GM18520 (cell line): Measurements from ENCODE around the gene RHOA.

Source experiments
- ATAC-seq: cut with Tn5 transposase; IDR thresholded peaks from one replicate; pipeline ENCODE4 v1.9.1; 2021; ENCODE audit not compliant: unreplicated experiment

RHOA gene

GRCh38 chr3:49411968-49412631, at the start of gene RHOA, which contains the start of gene TCTA:
TSS of gene RHOA (minus strand) at chr3:49411976. CDS start at chr3:49375589, 36,387 bp downstream.
TSS of gene TCTA (plus strand) at chr3:49412423. CDS start at chr3:49412427, 4 bp downstream.
- peak; percentile 69 for ATAC-seq

DNA sequence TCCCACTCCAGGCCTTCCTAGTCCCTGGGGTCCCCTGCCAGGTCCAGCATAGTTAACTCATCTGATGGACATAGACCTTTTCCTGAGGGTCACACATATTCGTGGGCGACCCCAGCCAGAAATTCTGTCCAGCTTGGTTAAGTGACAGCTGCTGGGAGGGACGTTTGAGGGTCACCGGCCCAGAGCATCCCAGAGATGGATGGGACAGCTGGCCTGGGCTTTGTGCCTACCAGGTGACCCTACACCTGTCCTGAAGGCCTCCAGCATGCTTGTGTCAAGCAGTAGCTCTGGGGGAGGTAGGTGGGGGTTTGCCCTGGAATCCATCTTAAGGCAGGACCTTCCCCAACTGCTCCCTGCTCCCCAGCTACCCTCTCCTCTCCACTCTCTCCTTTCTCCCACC, 49.2 kb upstream of the RHOA start:
- ATAC-seq = no peak

DNA sequence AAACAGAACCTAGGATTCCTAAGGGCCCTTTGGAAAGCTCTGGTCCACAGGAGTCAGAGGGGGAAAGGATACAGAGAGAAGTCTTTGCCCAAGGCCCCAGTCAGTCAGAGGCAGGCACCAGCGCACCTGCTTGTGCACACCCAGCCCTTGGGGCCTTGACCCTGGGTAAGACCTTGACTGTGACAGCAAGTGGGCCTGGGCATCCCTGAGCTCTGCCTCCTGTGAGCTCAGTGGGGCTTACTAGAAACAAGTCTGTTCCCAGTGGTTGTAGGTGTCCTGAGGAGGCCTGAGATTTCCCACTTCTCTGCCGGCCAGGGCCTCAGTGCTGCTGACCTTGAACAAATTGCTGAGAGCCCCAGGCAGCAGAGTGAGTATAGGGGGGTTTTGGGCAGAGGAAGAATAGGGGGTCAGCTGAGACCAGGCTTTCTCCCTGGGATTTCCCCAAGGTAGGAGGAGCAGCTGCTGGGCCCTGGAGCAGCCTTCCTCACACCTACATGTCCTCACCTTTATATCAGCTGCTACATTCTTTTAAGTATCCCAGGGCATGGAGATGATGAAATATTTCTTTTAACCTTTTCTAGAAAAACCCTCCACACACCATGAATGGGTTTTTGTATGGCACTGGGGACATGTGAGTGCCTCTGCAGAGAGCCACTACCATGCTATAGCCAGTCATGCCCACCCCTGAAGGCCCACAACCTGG, 48.6 kb upstream of the RHOA start:
- ATAC-seq = no peak

DNA sequence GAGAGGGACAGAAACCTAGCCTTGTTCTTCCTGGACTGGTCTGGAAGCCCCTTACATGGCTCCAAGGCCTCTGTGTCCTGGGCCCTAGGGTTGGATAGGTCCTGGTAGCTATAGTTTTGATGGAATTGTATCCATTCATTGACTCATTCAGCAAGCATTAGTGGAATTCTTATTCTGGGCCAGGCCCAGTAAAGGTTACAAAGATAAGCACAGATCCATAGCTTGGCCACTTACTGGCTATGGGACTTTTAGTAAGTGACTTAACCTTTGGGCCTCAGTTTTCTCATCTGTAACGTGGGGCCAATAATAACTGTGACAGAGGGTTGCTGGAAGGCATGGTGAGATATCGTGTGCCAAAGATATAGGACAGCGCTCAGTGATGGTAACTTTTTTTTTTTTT, 44.7 kb upstream of the RHOA start:
- ATAC-seq = no peak

GRCh38 chr3:49454898-49455681, 43.3 kb upstream of the RHOA start:
- ATAC-seq = no peak

DNA sequence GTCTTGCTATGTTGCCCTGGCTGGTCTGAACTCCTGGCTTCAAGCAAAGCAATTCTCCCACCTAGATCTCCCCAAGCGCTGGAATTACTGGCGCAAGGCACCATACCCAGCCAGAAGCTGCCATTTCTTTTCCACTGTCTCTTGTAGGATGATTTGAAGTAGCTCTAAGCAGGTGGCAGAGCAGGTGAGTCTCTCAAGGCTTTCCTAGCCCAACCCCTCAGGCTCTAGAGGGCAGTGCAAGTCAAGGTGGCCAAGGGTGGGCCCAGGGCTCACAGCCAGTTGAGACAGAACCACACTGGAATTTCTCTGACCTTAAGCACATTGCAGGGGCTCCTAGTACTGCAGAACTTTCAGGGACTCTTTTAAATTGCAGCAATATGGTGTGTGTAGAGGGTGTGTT, 42.7 kb upstream of the RHOA start:
- no peak for ATAC-seq

DNA sequence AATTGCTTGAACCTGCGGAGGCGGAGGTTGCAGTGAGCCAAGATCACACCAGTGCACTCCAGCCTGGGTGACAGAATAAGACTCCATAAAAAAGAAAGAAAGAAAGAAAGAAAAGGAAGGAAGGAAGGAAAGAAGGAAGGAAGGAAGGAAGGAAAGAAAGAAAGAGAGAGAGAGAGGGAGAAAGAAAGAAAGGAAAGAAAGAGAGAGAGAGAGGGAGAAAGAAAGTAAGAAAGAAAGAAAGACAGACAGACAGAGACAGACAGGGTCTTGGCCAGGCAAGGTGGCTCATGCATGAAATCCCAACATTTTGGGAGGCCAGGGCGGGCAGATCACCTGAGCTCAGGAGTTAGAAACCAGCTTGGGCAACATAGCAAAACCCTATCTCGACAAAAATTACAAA, 41.8 kb upstream of the RHOA start:
- ATAC-seq = no peak

GRCh38 chr3:49445391-49445790, 33.6 kb upstream of the RHOA start:
- no peak for ATAC-seq

DNA sequence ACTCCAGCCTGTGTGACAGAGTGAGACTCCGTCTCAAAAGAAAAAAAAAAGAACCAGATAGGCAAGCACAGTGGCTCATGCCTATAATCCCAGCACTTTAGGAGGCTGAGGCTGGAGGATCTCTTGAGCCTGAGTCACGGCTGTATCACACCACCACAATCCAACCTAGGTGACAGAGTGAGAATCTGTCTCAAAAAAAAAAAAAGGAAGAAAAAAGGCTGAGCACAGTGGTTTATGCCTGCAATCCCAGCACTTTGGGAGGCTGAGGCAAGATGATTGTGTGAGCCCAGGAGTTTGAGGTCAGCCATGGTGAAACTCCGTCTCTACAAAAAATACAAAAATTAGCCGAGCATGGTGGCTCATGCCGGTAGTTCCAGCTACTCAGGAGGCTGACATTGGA, 23.0 kb upstream of the RHOA start:
- no peak for ATAC-seq

DNA sequence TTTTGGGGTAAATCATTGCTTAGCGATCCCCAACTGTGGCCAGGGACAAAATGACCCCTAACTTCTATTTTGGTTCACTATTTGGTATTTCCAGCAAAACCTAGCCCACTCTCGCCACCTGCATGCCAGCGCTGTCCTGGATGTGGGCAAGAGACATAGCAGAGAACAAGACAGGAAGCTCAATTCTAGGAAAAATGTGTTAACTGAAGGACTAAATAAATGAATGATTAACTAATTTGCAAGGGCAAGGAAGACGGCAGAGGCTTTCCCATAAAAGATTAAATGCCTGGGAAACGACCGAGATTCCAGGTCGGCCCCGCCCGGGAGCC, 16.9 kb upstream of the RHOA start:
- ATAC-seq = no peak

GRCh38 chr3:49427586-49427985, 15.8 kb upstream of the RHOA start:
- ATAC-seq = no peak

GRCh38 chr3:49424816-49425215, 13.0 kb upstream of the RHOA start:
- ATAC-seq = no peak

- ATAC-seq = no peak
Observed at GRCh38 chr3:49422379-49423248, 10.8 kb upstream of the RHOA start, which contains the start of gene AMT. TSS of gene AMT (minus strand) at chr3:49422473. CDS start at chr3:49422450, 23 bp downstream.

DNA sequence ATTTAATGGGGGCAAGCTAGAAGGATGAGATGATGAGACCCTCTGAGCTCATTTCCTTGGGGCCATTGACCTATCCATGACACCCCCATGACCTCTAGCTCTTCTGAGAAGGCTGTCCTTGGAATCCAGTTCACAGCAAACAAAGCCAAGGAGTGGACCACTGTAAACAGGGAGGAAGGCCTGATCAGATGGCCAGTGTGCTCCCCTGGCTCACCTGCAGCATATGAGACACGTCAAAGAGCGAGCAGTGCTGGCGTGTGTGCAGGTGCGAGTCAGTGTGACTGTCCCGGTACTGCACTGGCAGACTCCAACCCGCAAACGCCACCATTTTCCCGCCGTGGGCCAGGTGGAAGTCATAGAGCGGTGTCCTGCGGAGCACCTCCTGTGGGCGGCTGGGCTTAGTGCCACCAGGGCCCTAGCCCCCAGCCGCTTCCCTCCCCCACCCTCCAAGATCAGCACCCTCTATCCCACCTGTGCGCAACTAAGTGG, 10.2 kb upstream of the RHOA start:
- ATAC-seq = no peak

DNA sequence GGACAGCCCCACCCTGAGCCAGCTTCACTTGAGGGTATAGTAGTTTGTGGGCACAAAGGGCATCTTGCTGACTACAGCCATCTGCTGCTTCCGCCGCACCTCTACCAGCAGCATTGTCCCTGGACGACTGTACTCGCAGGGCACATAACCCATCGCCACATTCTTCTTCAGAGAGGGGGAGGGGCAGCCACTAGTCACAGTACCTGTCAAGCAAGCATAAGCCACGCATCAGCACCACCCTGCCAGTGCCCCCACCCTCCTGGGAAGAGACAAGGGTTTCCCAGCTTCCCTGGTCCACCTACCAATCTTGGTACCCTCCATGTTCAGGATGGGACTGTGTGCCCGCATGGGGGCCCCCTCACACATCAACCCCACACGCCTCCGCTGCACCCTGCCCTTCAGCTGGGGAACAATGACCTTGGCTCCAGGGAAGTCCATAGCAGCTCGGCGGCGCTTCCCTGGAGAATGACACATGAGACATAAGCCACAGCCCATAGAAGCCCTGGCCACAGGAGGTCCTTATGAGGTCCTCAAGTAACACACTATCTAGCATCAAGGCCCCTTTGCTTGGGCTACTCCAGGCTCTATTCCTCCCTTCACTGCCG, 5.8 kb upstream of the RHOA start:
- ATAC-seq = no peak

GRCh38 chr3:49416867-49417266, 5.1 kb upstream of the RHOA start:
- ATAC-seq = no peak

DNA sequence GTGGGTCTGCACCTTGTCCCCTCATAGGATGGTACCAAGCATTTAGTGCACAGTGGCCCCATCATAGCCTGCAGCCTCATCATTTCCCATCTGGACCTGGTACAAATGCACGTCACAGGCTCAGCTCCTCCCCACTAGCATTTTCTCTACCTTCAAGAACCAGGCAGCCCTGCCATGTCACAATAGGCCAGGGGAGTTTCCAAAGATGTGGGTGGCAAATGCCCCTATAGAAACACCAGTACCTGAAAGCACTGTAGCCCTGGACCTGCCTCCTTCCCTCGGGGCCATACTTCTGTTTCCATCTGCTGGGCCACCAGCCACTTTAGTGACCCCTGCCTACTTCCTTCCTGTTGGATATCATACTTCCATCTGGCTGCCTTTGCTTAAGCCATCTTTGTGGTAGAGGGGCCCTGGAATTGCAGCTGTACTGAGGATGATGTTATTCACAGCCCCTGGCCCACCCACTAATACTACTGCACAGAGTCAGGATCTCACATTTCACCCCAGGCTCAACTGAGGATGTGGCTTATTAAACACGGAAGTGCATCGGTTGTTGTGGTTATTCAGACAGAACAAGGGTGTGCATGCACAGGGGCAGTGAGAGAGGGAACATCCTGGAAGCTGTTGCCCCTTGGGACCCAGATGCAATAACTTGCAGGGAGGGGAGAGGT, 4.3 kb upstream of the RHOA start:
- no peak for ATAC-seq

- ATAC-seq = no peak
Observed at GRCh38 chr3:49414753-49415152, 3.0 kb upstream of the RHOA start.

DNA sequence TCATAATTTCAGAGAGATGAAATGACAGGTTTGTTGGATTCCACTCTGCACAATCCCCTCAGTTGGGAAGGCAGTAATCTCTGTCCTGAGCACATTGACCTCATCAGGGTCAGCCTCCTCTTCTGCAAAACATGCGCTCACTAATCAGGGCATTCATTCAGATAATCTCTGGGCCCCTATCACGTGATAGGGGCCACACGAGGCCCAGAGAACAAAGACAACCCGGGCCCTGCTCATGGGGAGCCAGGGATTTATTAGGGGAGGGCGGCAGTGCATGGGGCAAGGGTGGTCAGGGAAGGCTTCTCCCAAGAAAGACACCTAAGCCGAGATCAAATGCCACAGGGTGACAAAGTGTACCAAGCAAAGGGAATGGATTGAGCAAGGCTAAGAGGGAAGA, 1.6 kb upstream of the RHOA start:
- ATAC-seq = no peak
